ENCODE results near the gene CTIF.
A peak's percentile ranks its signal among the peaks of the same experiment; 100 is the strongest.

CTIF gene

GRCh38 chr18:48622911-48623431 is 84.1 kb downstream of the CTIF start:
- no peak for TF ChIP-seq CTCF (IDR thresholded peaks at IDR 0.05; ENCODE audit: low read depth, low read length)
- Histone ChIP-seq H3K27me3 (no peaks in the 10 kb centered on the region), H3K36me3 (no peaks in the 10 kb centered on the region), H3K9me3 (no peaks in the 10 kb centered on the region), H3K4me3 (ENCODE audit: low read depth, low read length) (no peak overlapping the region), H3K4me1 (no peaks in the 10 kb centered on the region)
- DNase-seq, result no peak

GRCh38 chr18:48623468-48624235 is 84.8 kb downstream of the CTIF start:
- no peak for DNase-seq

GRCh38 chr18:48624856-48625255 is 86.0 kb downstream of the CTIF start:
- DNase-seq, result no peak
- no peaks in the 10 kb centered on the region for H3K4me1 ChIP-seq
- no peaks in the 10 kb centered on the region for H3K27me3 ChIP-seq
- no peak overlapping the region for H3K4me3 ChIP-seq (ENCODE audit: low read depth, low read length)
- no peaks in the 10 kb centered on the region for H3K36me3 ChIP-seq
- TF ChIP-seq CTCF (IDR thresholded peaks at IDR 0.05; ENCODE audit: low read depth, low read length), result no peak
- H3K9me3 ChIP-seq, result no peaks in the 10 kb centered on the region

More at GRCh38 chr18:48623468-48624235, 84.8 kb downstream of the CTIF start:
- Histone ChIP-seq H3K4me3 (ENCODE audit: low read depth, low read length) (no peak overlapping the region), H3K9me3 (no peaks in the 10 kb centered on the region), H3K36me3 (no peaks in the 10 kb centered on the region), H3K27me3 (no peaks in the 10 kb centered on the region), H3K4me1 (no peaks in the 10 kb centered on the region)
- no peak for TF ChIP-seq CTCF (IDR thresholded peaks at IDR 0.05; ENCODE audit: low read depth, low read length)

- H3K4me1 ChIP-seq, result no peaks in the 10 kb centered on the region
- TF ChIP-seq CTCF (IDR thresholded peaks at IDR 0.05; ENCODE audit: low read depth, low read length), result no peak
- H3K4me3 ChIP-seq (ENCODE audit: low read depth, low read length), result no peak overlapping the region
- H3K9me3 ChIP-seq, result no peaks in the 10 kb centered on the region
- no peak for DNase-seq
- H3K36me3 ChIP-seq, result no peaks in the 10 kb centered on the region
- H3K27me3 ChIP-seq, result no peaks in the 10 kb centered on the region
Measured at GRCh38 chr18:48627216-48627615, 88.4 kb downstream of the CTIF start.

GRCh38 chr18:48629730-48630324 is 91.0 kb downstream of the CTIF start:
- H3K4me3 ChIP-seq (ENCODE audit: low read depth, low read length), result no peak overlapping the region
- DNase-seq, result peak; percentile 30
- H3K27me3 ChIP-seq, result no peaks in the 10 kb centered on the region
- H3K9me3 ChIP-seq, result no peaks in the 10 kb centered on the region
- TF ChIP-seq CTCF (IDR thresholded peaks at IDR 0.05; ENCODE audit: low read depth, low read length), result no peak
- H3K36me3 ChIP-seq, result no peaks in the 10 kb centered on the region
- H3K4me1 ChIP-seq, result no peaks in the 10 kb centered on the region

- DNase-seq, result no peak
- H3K27me3 ChIP-seq, result no peaks in the 10 kb centered on the region
- no peak for TF ChIP-seq CTCF (IDR thresholded peaks at IDR 0.05; ENCODE audit: low read depth, low read length)
- H3K9me3 ChIP-seq, result no peaks in the 10 kb centered on the region
- no peaks in the 10 kb centered on the region for H3K36me3 ChIP-seq
- H3K4me1 ChIP-seq, result no peaks in the 10 kb centered on the region
- H3K4me3 ChIP-seq (ENCODE audit: low read depth, low read length), result no peak overlapping the region
Measured at GRCh38 chr18:48631851-48632250, 93.0 kb downstream of the CTIF start.

All from BE2C (cell line).